ENCODE results near the gene COG3.

Gene COG3

DNA sequence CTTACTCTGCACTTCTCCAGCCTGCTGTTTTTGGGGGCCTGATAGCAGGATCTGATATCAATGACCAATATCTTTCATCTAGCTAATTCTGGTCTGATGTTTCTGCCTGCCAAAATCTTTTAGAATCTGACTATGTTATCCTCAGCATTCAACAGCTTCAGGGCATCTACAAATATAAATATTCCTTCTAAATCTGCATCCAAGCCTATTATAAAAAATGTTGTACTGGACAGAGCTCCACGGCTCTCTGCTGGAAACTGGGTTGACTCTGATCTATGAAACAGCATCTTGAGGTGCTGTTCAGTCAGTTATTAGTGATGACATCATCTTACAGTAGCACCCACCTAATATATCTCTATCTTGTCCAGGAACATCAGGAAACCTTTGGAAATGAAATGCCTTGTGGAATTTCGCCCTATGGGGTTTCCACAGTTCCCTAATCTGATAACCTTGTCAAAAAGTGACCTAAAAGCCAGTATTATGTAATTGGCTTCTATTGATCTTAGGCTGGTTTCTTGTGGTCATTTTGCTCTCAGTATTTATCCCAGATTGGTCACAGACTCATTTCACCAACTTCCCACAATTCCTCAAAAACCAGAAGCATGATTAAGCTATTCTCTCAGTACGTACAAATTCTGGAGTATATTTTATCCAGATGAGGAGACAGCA, 117.8 kb downstream of the COG3 start:
- Histone ChIP-seq H2AFZ (ENCODE audit: low read length, unreplicated experiment) (no peak overlapping the region), H3K36me3 (ENCODE audit: insufficient read depth, low read length) (no peaks in the 10 kb centered on the region), H3K27me3 (ENCODE audit: insufficient read depth, low read length) (peaks cover 83% of the 10 kb centered on the region), H3K79me2 (ENCODE audit: control insufficient read depth, insufficient read depth, low read length, unreplicated experiment) (no peaks in the 10 kb centered on the region), H3K27ac (ENCODE audit: low read depth, low read length) (no peak overlapping the region), H3K4me3 (ENCODE audit: low read depth, low read length) (no peak overlapping the region), H3K4me1 (ENCODE audit: control insufficient read depth, insufficient read depth, low read length, unreplicated experiment) (no peaks in the 10 kb centered on the region)

GRCh38 chr13:45584816-45585215, 120.1 kb downstream of the COG3 start:
- H3K27me3 ChIP-seq (ENCODE audit: insufficient read depth, low read length): peaks cover 71% of the 10 kb centered on the region
- H2AFZ ChIP-seq (ENCODE audit: low read length, unreplicated experiment): no peak overlapping the region
- no peak overlapping the region for H3K27ac ChIP-seq (ENCODE audit: low read depth, low read length)

More at GRCh38 chr13:45584816-45585215, 120.1 kb downstream of the COG3 start:
- H3K4me3 ChIP-seq (ENCODE audit: low read depth, low read length): no peak overlapping the region
- no peaks in the 10 kb centered on the region for H3K79me2 ChIP-seq (ENCODE audit: control insufficient read depth, insufficient read depth, low read length, unreplicated experiment)
- no peaks in the 10 kb centered on the region for H3K36me3 ChIP-seq (ENCODE audit: insufficient read depth, low read length)
- H3K4me1 ChIP-seq (ENCODE audit: control insufficient read depth, insufficient read depth, low read length, unreplicated experiment): no peaks in the 10 kb centered on the region
